HG03571 (cell line): ENCODE measurements around the gene AFF2.
"Not testable (repeated sequence)": the region's sequence is repeated elsewhere in the genome, so short reads cannot be mapped to it uniquely, and the experiment has no call there.

Source experiments
- ATAC-seq: cut with Tn5 transposase; IDR thresholded peaks from one replicate; pipeline ENCODE4 v1.9.1; 2021; ENCODE audit not compliant: unreplicated experiment

Gene AFF2

DNA sequence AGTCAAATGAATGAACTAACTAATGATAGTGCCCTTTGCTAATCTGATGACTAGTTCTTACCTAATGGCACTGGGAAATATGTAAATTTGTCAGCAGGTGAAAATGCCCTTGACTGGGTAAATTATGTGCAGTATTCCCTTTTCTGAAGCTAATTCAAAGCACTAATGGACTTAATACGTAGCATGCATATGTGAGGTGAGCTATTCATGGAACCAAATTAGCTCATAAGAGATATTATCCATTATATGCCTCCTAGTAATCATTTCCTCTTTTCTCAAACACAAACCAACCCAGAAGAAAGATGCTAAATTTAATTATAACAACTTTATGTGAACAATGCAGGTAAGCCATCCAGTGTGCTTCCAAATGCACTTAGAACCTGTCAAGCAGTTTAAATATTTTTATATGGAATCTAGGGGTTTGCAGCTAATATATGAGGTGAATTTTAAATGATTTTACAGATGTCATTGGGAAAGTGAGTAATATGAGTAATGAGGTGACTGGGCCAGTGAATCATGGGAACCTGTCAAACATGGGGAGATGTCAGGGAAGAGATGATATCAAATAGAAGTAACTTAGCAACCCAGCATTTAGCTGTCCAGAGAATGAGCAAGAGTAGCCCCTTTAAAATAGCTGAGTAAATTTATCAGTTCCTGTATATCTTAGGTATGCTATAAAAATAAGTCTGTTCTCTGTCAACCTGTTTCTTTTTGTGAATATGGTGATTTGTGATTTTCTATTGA lies 315.0 kb downstream of the AFF2 start:
- ATAC-seq = no peak

DNA sequence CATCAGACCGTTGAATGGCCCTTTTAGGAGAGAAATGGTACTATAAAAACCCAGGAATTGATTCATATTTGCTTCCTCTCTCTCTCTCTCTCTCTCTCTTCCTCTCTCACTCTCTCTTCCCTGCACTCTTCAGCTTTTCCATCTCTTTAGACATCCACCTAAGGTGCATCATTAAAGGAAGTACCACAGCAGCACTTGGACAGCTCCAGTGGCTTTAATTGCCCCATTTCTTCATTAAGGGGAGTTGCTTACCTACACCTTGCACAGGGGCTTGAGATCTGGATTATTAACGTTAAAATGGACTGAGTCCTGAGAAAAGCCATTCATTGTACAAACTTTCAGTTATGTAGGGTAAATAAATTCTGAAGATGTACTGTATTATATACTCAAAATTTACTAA lies 323.6 kb downstream of the AFF2 start:
- ATAC-seq = no peak

DNA sequence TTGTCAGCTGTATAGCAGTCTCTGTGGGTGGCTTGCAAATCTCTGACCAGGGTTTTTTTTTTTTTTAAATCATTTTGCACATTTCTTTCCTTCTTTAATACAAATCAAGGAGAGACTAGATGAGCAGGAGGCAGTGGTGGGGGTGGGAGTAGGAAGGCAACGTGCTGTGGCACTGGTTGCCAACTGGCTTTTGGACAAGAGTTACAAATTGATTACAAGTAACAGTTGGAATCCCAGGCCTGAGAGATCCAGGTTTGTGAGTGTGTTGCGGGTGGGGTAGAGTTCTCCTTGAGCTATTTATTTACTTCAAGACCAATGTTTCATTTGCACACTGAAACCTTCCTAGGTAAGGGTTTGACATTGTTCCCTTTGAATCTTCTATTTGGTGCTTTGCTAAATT lies 325.3 kb downstream of the AFF2 start:
- no peak for ATAC-seq

DNA sequence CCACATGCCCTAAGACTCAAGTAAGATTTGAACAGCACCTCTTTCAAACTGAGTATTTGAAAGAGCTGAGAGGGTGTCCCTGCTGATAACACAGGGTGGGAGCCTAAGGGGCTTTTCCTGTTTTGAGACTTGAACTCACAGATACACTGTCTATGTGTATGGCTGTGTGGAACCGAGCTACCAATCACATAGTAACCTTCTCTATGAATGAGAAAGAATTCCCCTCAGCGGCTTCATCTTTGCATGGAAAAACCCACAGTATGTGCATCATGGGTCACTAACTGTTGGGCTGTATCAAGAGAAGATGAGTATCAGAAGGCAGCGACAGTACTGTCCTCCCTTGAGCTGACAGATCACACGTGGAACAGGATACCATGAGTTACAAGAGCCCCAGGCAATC lies 336.3 kb downstream of the AFF2 start:
- ATAC-seq = no peak

- ATAC-seq = no peak
Measured at GRCh38 chrX:148850631-148851030, 350.2 kb downstream of the AFF2 start.

DNA sequence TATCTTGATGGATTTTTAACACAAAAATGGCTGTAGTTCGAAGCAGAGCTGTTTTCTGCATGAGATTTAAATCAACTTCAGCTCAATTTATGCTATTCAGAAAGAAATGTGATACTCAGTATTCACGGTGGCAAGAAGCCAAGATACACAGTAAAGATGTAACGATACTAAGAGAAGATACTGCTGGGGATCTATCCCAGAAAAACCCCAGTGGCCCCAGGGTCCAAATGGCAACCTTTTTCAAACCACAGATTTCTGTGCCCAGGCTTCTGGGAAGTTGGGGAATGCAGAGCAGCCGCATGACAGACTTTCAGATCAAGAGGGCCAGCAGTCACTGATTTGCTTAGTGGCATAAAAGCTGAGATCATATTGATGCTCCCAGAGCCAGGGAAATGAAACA lies 353.9 kb downstream of the AFF2 start:
- no peak for ATAC-seq

DNA sequence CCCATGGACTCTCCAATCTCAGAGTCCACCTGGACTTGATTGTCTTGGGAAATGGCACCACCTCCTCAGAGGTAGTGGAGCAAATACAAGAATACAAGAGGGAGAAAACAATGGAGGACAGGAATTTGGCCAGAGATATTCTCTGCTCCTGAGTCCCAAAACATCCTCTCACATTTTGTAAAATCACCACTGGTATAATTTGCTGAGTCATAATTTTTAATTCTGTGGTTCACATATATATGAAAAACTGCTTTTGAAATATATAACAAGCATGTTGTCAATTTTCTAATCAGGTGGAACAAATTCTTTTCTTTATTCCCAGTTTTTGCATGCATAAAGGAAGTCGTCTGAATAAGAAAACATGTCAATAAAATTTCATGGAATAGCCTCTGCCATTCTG lies 356.1 kb downstream of the AFF2 start:
- ATAC-seq = no peak

- no peak for ATAC-seq
Measured at GRCh38 chrX:148865277-148866210, 365.1 kb downstream of the AFF2 start.

- no peak for ATAC-seq
Measured at GRCh38 chrX:148867596-148867995, 367.2 kb downstream of the AFF2 start.

GRCh38 chrX:148871422-148872160 lies 371.2 kb downstream of the AFF2 start:
- ATAC-seq = no peak

GRCh38 chrX:148872161-148872535 lies 371.7 kb downstream of the AFF2 start:
- no peak for ATAC-seq

DNA sequence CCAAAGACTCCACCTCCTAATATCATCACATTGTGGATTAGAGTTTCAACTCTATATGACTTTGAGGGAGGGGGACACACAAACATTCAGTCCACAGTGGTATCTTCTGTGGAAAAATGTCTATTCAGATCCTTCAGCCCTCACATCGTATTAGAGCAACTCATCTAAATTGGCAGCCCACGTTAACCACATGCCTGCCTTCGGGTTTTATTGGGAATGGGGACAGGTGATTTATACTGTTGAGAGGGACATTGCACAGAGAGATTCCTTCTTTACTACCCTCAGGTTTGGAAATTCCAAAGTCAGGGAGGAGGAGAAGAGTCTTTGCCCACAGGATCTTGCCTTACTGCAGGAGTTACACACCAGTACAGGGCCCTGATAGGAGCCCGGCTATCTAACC lies 372.5 kb downstream of the AFF2 start:
- no peak for ATAC-seq

DNA sequence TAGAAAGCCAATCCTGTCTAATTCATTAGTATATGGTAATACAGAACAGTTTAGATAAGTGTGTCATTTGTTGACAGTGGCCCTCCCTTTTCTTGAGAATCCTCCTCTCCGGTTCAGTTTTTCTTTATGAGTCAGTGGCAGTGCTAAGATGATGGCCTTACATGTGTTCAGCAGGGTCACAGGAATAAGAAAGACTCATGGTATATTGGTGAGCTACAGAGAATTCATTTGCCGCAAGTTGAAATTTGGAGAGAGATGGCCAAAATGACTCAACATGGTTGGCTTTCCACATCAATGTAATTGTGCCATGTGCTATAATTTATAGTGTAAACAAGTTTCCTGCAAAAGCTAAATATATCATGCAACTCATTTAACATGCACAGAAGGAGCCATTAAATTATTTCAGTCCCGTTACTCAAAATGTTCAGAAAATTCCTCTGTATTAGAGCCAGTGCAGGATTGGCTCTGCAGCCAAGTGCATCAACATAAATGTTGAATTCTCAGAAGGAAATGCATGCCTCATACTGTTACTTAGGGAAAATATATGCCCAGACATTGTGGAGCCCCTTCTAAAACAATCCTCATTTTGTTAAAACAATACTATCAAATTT lies 374.3 kb downstream of the AFF2 start:
- ATAC-seq = no peak

DNA sequence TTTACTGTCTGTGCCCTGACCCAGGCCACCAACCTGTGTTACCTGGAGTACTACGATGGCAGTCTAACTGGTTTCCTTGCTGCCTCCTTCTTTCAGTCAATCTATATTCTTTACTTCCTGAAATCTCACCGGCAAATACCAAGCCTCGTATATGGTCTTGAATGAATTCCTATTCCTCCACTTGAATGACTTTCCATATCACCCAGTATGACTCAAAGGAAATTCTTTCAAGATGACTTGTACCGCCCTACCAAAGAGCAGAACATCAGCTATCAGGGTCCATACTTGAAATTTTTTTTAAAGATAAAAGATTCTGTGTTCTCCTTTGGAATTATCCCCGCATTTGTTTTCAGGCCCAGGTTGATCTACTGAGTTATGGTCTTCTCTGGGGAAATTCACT lies 378.0 kb downstream of the AFF2 start:
- no peak for ATAC-seq

GRCh38 chrX:148885203-148885602 lies 384.8 kb downstream of the AFF2 start:
- ATAC-seq = no peak

DNA sequence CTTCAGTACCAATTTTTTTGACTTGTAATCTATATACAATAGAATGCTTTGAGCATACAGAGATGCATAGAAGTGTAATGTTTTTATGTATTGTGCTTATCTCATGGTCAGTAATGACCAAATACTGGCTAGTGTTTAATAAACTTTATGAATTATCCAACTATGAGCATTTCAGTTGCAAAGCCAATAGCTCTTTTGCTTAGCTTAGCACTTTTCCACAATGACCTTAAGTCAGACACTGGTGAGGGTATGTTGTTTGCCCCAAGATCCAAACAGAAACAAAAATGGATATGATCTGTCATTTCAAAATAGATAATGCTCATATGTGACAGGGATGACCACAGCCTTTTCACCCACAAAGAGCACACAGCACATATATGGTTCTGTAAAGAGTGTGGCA lies 393.0 kb downstream of the AFF2 start:
- no peak for ATAC-seq

DNA sequence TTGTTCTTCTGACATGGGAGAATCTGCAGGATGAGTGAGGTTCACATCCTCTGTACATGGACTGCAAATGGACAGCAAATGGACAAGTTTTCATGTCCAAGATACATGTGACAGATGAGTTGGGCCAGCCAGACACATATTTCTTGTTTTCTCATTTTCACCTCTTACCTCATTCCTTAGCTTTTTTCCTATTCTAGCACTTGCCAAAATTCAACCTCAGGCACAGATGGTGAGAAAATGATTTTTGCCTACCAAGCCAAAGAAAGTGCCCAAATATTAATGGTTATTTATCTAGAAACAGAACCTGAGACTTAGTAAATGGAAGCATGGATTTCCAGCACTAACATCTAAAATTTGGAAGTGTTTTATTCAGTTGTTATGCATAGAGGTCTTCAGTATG lies 402.2 kb downstream of the AFF2 start:
- ATAC-seq = no peak

DNA sequence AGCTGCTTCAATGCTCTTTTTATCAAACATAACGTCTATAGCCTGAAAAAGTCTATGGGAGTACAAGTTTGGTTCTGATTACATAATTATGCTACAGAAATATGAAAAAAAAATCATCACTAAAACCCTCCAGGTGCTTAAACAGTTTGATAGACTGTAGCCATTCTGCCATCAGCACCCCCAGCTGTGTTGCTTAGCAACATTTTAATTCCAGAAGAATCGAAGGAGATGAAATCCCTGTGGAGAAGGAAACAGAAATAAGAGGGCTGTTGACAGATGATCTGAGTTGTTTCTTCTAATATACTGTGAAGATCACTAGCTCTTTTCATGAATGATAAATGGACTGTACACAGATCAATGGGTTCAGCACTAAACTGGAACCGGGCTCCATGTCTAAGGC lies 402.8 kb downstream of the AFF2 start:
- ATAC-seq = no peak

GRCh38 chrX:148904421-148905111 lies 404.1 kb downstream of the AFF2 start:
- no peak for ATAC-seq

DNA sequence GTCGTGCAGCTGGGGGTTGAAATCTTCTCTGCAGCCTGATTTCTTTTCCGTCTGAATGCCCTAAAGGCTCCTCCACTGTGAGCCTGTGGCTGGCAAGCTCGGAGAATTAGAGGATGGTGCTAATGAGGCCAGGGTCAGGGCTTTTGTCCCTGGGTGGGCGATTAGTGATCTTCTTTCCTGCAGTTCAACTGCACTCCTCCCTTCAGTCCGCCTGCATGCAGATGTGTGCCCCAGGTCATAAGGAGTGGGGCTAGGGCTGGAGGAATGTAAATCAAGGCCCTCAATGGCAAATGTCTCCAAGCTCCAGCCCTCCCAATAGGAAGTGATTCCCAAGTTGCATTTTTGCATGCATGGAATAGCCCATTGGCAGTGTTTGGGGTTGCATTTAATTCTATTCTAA lies 405.0 kb downstream of the AFF2 start:
- ATAC-seq = no peak

GRCh38 chrX:148906628-148907027 lies 406.2 kb downstream of the AFF2 start:
- ATAC-seq = not testable (repeated sequence)
